B cell (primary cell): Measurements from ENCODE around the gene PGLYRP1. TPM values are rescaled to one million over a fixed set of nuclear protein-coding genes. Genes with fewer than 3 reads are reported as not detected.

Experiments used
- ATAC-seq: fragments of 200-7000 bp; cut with Tn5 transposase; one replicate; pipeline ENCODE4 v1.10.0; 2021; ENCODE audit warnings: low read depth, mild to moderate bottlenecking, moderate number of reproducible peaks, moderate library complexity
- CTCF ChIA-PET: fragments of 350-600 bp; sonication (Branson Sonifier 250); formaldehyde crosslinking; loops from one replicate; lab custom pipeline; 2021; ENCODE audit warnings: antibody characterized with exemption, inconsistent platforms; lab: Charles Lee
- POLR2A ChIA-PET: fragments of 350-600 bp; sonication (Branson Sonifier 250); formaldehyde crosslinking; loops from one replicate; lab custom pipeline; 2021; ENCODE audit warnings: antibody characterized with exemption; lab: Charles Lee
- DNase-seq: peaks from one replicate; pipeline ENCODE4 v3.0.0; 2013
- H2AFZ ChIP-seq: 2 replicates; pipeline ENCODE4 v1.6.1; 2012; ENCODE audit warnings: mild to moderate bottlenecking, low read depth, low read length; ENCODE audit not compliant: insufficient read depth, poor library complexity, severe bottlenecking
- H3K27ac ChIP-seq, 2 donors: 1 replicate in 1 of 2; 2 replicates in 1 of 2; pipeline ENCODE4 v1.5.1; 2012 to 2013; ENCODE audit warnings: low read length in 2 of 2, mild to moderate bottlenecking in 2 of 2, moderate library complexity in 1 of 2
- H3K27me3 ChIP-seq, 4 experiments: fragments of 200-600 bp in 1 of 4; sonication (generic) in 1 of 4; replicated peaks in 1 of 4; 1 replicate in 2 of 4; 2 replicates in 2 of 4; pipeline versions ENCODE4 v1.6.1 to v1.7.0; 2013 to 2016; ENCODE audit warnings: low read length in 3 of 4, mild to moderate bottlenecking in 2 of 4, mixed read lengths in 1 of 4, moderate library complexity in 1 of 4; ENCODE audit not compliant: insufficient read depth in 4 of 4, control insufficient read depth in 3 of 4; ENCODE audit errors: control extremely low read depth in 1 of 4
- H3K36me3 ChIP-seq, 2 experiments: replicated peaks in 1 of 2; 1 replicate in 1 of 2; 2 replicates in 1 of 2; pipeline versions ENCODE4 v1.6.1 to v1.7.1; 2013; ENCODE audit warnings: low read length in 1 of 2; ENCODE audit not compliant: insufficient read depth in 2 of 2, control insufficient read depth in 1 of 2; ENCODE audit errors: control extremely low read depth in 1 of 2, extremely low read depth in 1 of 2
- H3K4me1 ChIP-seq, 2 donors: fragments of 200-600 bp in 1 of 2; sonication (generic) in 1 of 2; 1 replicate in 1 of 2; 2 replicates in 1 of 2; pipeline versions ENCODE4 v1.5.1 to v1.6.1; 2013 to 2017; ENCODE audit warnings: low read length in 2 of 2; ENCODE audit not compliant: control insufficient read depth in 2 of 2, insufficient read depth in 2 of 2
- H3K4me2 ChIP-seq: replicated peaks from 2 replicates; pipeline ENCODE3; 2012; ENCODE audit warnings: mild to moderate bottlenecking, low read depth, low read length; ENCODE audit not compliant: poor library complexity, severe bottlenecking
- H3K4me3 ChIP-seq, 5 experiments: fragments of 200-600 bp in 1 of 5; sonication (generic) in 1 of 5; 1 replicate in 3 of 5; 2 replicates in 2 of 5; pipeline versions ENCODE4 v1.5.1 to v1.7.0; 2011 to 2016; ENCODE audit warnings: low read length in 4 of 5, mild to moderate bottlenecking in 4 of 5, low read depth in 2 of 5, control low read depth in 1 of 5, moderate library complexity in 1 of 5; ENCODE audit not compliant: insufficient read depth in 1 of 5; ENCODE audit errors: control extremely low read depth in 1 of 5, extremely low read depth in 1 of 5
- H3K79me2 ChIP-seq: fragments of 200-600 bp; sonication (generic); one replicate; pipeline ENCODE4 v1.6.0; 2016; ENCODE audit warnings: low read length; ENCODE audit not compliant: control insufficient read depth, insufficient read depth
- H3K9ac ChIP-seq: fragments of 200-600 bp; sonication (generic); 2 replicates; pipeline ENCODE4 v1.6.1; 2017; ENCODE audit warnings: mild to moderate bottlenecking, low read length, moderate library complexity
- H3K9me3 ChIP-seq, 3 donors: one replicate each; pipeline versions ENCODE4 v1.6.1 to v1.7.1; 2013; ENCODE audit warnings: low read length in 2 of 3; ENCODE audit not compliant: control insufficient read depth in 2 of 3, insufficient read depth in 1 of 3; ENCODE audit errors: control extremely low read depth in 1 of 3
- H4K20me1 ChIP-seq: 2 replicates; pipeline ENCODE4 v1.6.0; 2012; ENCODE audit warnings: mild to moderate bottlenecking, low read length; ENCODE audit not compliant: insufficient read depth, control insufficient read depth, poor library complexity, severe bottlenecking
- H3K27ac Mint-ChIP-seq: one replicate; pipeline ENCODE4 v1.8.0; 2021; ENCODE audit warnings: mixed read lengths
- H3K27me3 Mint-ChIP-seq: one replicate; pipeline ENCODE4 v1.8.0; 2021; ENCODE audit warnings: mixed read lengths
- H3K4me1 Mint-ChIP-seq: one replicate; pipeline ENCODE4 v1.8.0; 2021; ENCODE audit warnings: mixed read lengths
- H3K4me3 Mint-ChIP-seq: one replicate; pipeline ENCODE4 v1.8.0; 2021; ENCODE audit warnings: mixed read lengths
- H3K9me3 Mint-ChIP-seq: one replicate; pipeline ENCODE4 v1.8.0; 2022; ENCODE audit warnings: mixed read lengths; ENCODE audit not compliant: insufficient read depth
- CTCF ChIP-seq: fragments of 200-600 bp; IDR thresholded peaks from one replicate; pipeline ENCODE4 v1.8.0; 2022; ENCODE audit warnings: antibody characterized with exemption, mild to moderate bottlenecking
- EZH2 ChIP-seq: IDR thresholded peaks from 2 replicates; pipeline ENCODE4 v1.6.1; 2012; ENCODE audit warnings: borderline replicate concordance, low read depth, mild to moderate bottlenecking, moderate library complexity, low read length; ENCODE audit not compliant: insufficient read depth, poor library complexity, severe bottlenecking
- WGBS: methylation state at CpG from one replicate; pipeline ENCODE4 v1.1.5; 2013; ENCODE audit warnings: missing lambda C conversion rate; ENCODE audit not compliant: insufficient coverage; 5-methylcytosine and 5-hydroxymethylcytosine counted together
- intact Hi-C: fragments of 100-400 bp; cut with micrococcal nuclease; formaldehyde crosslinking; loops from one replicate; pipeline ENCODE4 v1.10.0; 2022
- polyA plus RNA-seq: library from polyadenylated mRNA; depleted of rRNA; stranded (reverse); fragments of >200 nt; gene quantifications from 2 replicates; pipeline ENCODE4 v1.2.3, GENCODE V29; 2012
- total RNA-seq, 2 donors: library from RNA; stranded (reverse); fragments of 120-200 nt in 1 of 2; gene quantifications; 1 replicate in 1 of 2; 2 replicates in 1 of 2; pipeline versions ENCODE4 v1.2.3 to v1.2.4, GENCODE V29; 2013 to 2022

PGLYRP1 gene
- total and polyA plus RNA-seq, 2 donors (not counting 1 experiment from before 2014, with no cell fraction given): not detected

DNA sequence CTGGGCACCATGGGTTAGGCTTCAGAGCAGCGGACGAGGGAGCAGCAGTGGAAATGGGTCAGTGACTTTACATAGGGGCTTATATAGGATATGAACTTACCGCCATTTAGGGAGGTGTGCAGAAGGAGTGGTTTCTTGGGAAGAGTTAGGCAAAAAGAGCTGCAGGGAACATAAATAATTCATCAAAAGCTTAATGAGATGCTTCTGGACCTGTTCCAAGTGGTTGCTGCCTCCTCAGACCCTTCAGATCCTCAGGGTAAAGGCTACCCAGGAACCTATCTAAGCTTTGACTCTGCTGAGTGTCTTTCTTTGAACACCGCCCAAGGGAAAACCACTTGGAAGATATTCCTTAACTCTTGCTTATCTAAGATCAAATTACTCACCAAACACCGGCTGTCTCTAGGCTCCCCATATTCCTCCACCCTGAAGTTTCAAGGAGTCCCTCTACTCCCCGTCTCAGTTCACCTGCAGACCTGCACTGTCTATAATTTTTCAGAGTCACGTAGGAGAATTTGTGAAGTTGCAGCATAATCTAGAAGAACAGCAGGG is 18.2 kb upstream of the PGLYRP1 start, which contains the start of gene IGFL4:
Gene IGFL4, minus strand, starts transcription at position 51 of the 549 bp plus-strand sequence. Its CDS starts 40 bp downstream, at position 11.
- no peaks in the 10 kb centered on the region for H3K9me3 Mint-ChIP-seq
- Histone ChIP-seq H3K9ac (no peak within 1 kb of the TSS), H3K27ac (no peak within 1 kb of the TSS), H4K20me1 (no peaks in the 10 kb centered on the region), H3K4me3 (no peak within 1 kb of the TSS), H3K79me2 (no peaks in the 10 kb centered on the region), H3K4me1 (no peaks in the 10 kb centered on the region), H3K9me3 (peaks cover 0 to 4% (median 0%) of the 10 kb centered on the region in 3 donors), H2AFZ (no peak within 1 kb of the TSS), H3K4me2 (no peak within 1 kb of the TSS), H3K27me3 (peaks cover 0 to 14% (median 9%) of the 10 kb centered on the region in 4 experiments), H3K36me3 (no peaks in the 10 kb centered on the region)
- 89% methylated on average over 5 of the region's 7 CpGs for WGBS
- no peak for DNase-seq
- ATAC-seq: no peak
- H3K27ac Mint-ChIP-seq: no peak within 1 kb of the TSS
- POLR2A ChIA-PET: no interaction called here
- CTCF ChIA-PET: interaction anchor here (0.7 to 1.5 kb wide), 2 partner anchors 12 to 850 kb away, joined by 5 to 8 read pairs; no protein-coding TSS in a partner anchor
- intact Hi-C loops: no loop called here
- H3K27me3 Mint-ChIP-seq: peaks cover 60% of the 10 kb centered on the region
- H3K4me1 Mint-ChIP-seq: no peaks in the 10 kb centered on the region
- H3K4me3 Mint-ChIP-seq: no peak within 1 kb of the TSS
- TF ChIP-seq CTCF (no peak), EZH2 (no peak)

GRCh38 chr19:46040125-46040524 is 17.3 kb upstream of the PGLYRP1 start:
- Histone ChIP-seq H4K20me1 (no peaks in the 10 kb centered on the region), H3K4me3 (no peak overlapping the region), H3K4me2 (no peak overlapping the region), H3K27me3 (peaks cover 0 to 14% (median 9%) of the 10 kb centered on the region in 4 experiments), H3K4me1 (no peaks in the 10 kb centered on the region), H3K9me3 (peaks cover 0 to 4% (median 0%) of the 10 kb centered on the region in 3 donors), H3K36me3 (no peaks in the 10 kb centered on the region), H3K9ac (no peak overlapping the region), H3K27ac (no peak overlapping the region), H2AFZ (no peak overlapping the region), H3K79me2 (no peaks in the 10 kb centered on the region)
- no peaks in the 10 kb centered on the region for H3K9me3 Mint-ChIP-seq
- WGBS: 93% methylated on average over 5 of the region's 6 CpGs
- CTCF ChIA-PET: interaction anchor here (1.5 kb wide), 1 partner anchor 11 kb away, joined by 8 read pairs; no protein-coding TSS in a partner anchor
- no peak for DNase-seq
- peaks cover 56% of the 10 kb centered on the region for H3K27me3 Mint-ChIP-seq
- H3K27ac Mint-ChIP-seq: no peak overlapping the region
- no peak for ATAC-seq
- H3K4me1 Mint-ChIP-seq: no peaks in the 10 kb centered on the region
- intact Hi-C loops: no loop called here
- no peak overlapping the region for H3K4me3 Mint-ChIP-seq
- POLR2A ChIA-PET: no interaction called here
- no peak for TF ChIP-seq EZH2
- TF ChIP-seq CTCF: no peak
